Stomach (tissue), 9 donors: ENCODE data around the gene PLPP4. TPM values are rescaled to one million over a fixed set of nuclear protein-coding genes. Genes with fewer than 3 reads are reported as not detected.

Source experiments
- DNase-seq, 2 donors: peaks; one replicate each; pipeline versions ENCODE4 v3.0.0 to v3.0.0-alpha.2; 2013 to 2019
- H3K27ac ChIP-seq, 5 donors: fragments of 200-600 bp in 4 of 5; sonication (generic) in 4 of 5; one replicate each; pipeline ENCODE4 v1.5.1; 2013 to 2019; ENCODE audit warnings: mild to moderate bottlenecking in 1 of 5, moderate library complexity in 1 of 5
- H3K27me3 ChIP-seq, 3 donors: fragments of 200-600 bp; sonication (generic); one replicate each; pipeline ENCODE4 v1.5.1; 2017 to 2019; ENCODE audit warnings: mixed run types in 1 of 3
- H3K36me3 ChIP-seq, 4 donors: fragments of 200-600 bp; sonication (generic); 1 replicate in 3 of 4; 2 replicates in 1 of 4; pipeline ENCODE4 v1.5.1; 2016 to 2019
- H3K4me1 ChIP-seq, 4 donors: fragments of 200-600 bp; sonication (generic); one replicate each; pipeline ENCODE4 v1.5.1; 2016 to 2019
- H3K4me3 ChIP-seq, 4 donors: fragments of 200-600 bp; sonication (generic) in 3 of 4; one replicate each; pipeline ENCODE4 v1.5.1; 2016 to 2019; ENCODE audit warnings: mild to moderate bottlenecking in 1 of 4
- H3K9me3 ChIP-seq, 4 donors: fragments of 200-600 bp; sonication (generic); one replicate each; pipeline ENCODE4 v1.5.1; 2016 to 2019
- CTCF ChIP-seq, 7 experiments: fragments of 450-650 bp in 4 of 7; fragments of 200-600 bp in 3 of 7; sonication (generic) in 3 of 7; IDR thresholded peaks; one replicate each; pipeline ENCODE4 v1.5.1; 2016 to 2019; ENCODE audit warnings: antibody characterized with exemption in 7 of 7, control low read depth in 2 of 7, mild to moderate bottlenecking in 1 of 7
- EP300 ChIP-seq: sonication (generic); formaldehyde crosslinking; IDR thresholded peaks from one replicate; pipeline ENCODE4 v1.6.1; 2017; ENCODE audit warnings: antibody characterized with exemption
- POLR2A ChIP-seq, 4 donors: fragments of 450-650 bp; IDR thresholded peaks; one replicate each; pipeline ENCODE4 v1.6.1; 2016; ENCODE audit warnings: antibody characterized with exemption in 4 of 4, control low read depth in 2 of 4, mild to moderate bottlenecking in 1 of 4, moderate library complexity in 1 of 4
- POLR2AphosphoS5 ChIP-seq, 3 donors: sonication (generic); formaldehyde crosslinking; IDR thresholded peaks; one replicate each; pipeline ENCODE4 v1.6.1; 2016; ENCODE audit warnings: antibody characterized with exemption in 3 of 3
- WGBS, 5 donors: extraction: QIAGEN DNeasy Blood & Tissue Kit in 3 of 5; methylation state at CpG; one replicate each; pipeline versions ENCODE4 v1.1.5 to v1.1.7; 2013 to 2018; 5-methylcytosine and 5-hydroxymethylcytosine counted together
- intact Hi-C: fragments of 100-400 bp; cut with DNase I; formaldehyde crosslinking; loops from one replicate; pipeline ENCODE4 v1.15.1; 2023; ENCODE audit warnings: low total_unique reads
- polyA plus RNA-seq, 3 donors: library from polyadenylated mRNA; stranded (reverse); fragments of 200-250 nt; gene quantifications; one replicate each; pipeline ENCODE4 v1.2.3, GENCODE V29; 2013
- total RNA-seq, 5 donors: library from RNA; depleted of rRNA; stranded (reverse); fragments of >200 nt; gene quantifications; one replicate each; pipeline versions ENCODE4 v1.1.0 to v1.2.3, GENCODE V29; 2014 to 2016
- donor health status: healthy with polysubstance abuse.
- donor health status: Bipolar disorder and iron deficiency.
- donor health status: healthy.

The PLPP4 gene
- total and polyA plus RNA-seq, 8 donors = not detected

- Histone ChIP-seq H3K27me3 (peaks cover 0 to 12% (median 0%) of the 10 kb centered on the region in 3 donors), H3K4me3 (no peak overlapping the region), H3K27ac (no peak overlapping the region), H3K9me3 (no peaks in the 10 kb centered on the region), H3K36me3 (no peaks in the 10 kb centered on the region), H3K4me1 (peaks cover 0 to 5% (median 0%) of the 10 kb centered on the region in 4 donors)
- TF ChIP-seq EP300 (no peak), POLR2AphosphoS5 (IDR thresholded peaks at IDR 0.05) (no peak), POLR2A (IDR thresholded peaks at IDR 0.05) (no peak), CTCF (IDR thresholded peaks at IDR 0.05) (no peak)
- DNase-seq = no peak
- intact Hi-C loops = no loop called here
- WGBS, 5 donors = 73 to 83% (median 77%) methylated on average over 3 of the region's 3 CpGs
Measured at GRCh38 chr10:120506674-120507073, 49.6 kb downstream of the PLPP4 start.

- intact Hi-C loops = no loop called here
- peaks cover 0 to 12% (median 0%) of the 10 kb centered on the region in 3 donors for H3K27me3 ChIP-seq
- no peaks in the 10 kb centered on the region for H3K36me3 ChIP-seq
- DNase-seq = no peak
- H3K4me1 ChIP-seq = peaks cover 0 to 5% (median 0%) of the 10 kb centered on the region in 4 donors
- no peak overlapping the region for H3K27ac ChIP-seq
- H3K9me3 ChIP-seq = no peaks in the 10 kb centered on the region
- no peak overlapping the region for H3K4me3 ChIP-seq
- TF ChIP-seq POLR2AphosphoS5 (IDR thresholded peaks at IDR 0.05) = no peak
- no peak for TF ChIP-seq CTCF (IDR thresholded peaks at IDR 0.05)
- 65 to 93% (median 77%) methylated on average over 1 of the region's 1 CpG for WGBS, 5 donors
Measured at GRCh38 chr10:120507175-120507574, 50.1 kb downstream of the PLPP4 start.

DNA sequence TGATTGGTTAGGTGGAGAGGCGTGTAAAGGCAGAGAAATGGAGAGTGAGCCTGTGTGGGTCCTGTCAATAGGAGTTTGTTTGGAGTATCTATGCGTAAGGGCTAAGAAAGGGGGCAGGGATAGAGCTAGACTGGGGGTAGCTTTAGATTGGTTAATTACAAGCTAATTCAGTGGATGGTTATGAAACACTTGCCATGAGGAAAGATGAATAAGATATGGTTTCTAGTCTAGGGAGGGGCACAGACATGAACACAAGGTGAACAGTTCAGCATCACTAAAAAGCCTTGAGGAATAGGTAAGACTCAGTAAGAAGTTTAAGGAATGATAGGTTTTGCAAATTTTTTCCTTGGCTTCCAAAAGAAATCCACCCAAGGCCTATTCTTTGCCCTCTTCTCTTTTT is 50.6 kb downstream of the PLPP4 start:
- peaks cover 0 to 8% (median 0%) of the 10 kb centered on the region in 3 donors for H3K27me3 ChIP-seq
- WGBS, 5 donors = 58 to 70% (median 62%) methylated on average over 2 of the region's 2 CpGs
- no peak overlapping the region for H3K27ac ChIP-seq
- TF ChIP-seq POLR2AphosphoS5 (IDR thresholded peaks at IDR 0.05) (no peak), POLR2A (IDR thresholded peaks at IDR 0.05) (no peak), CTCF (IDR thresholded peaks at IDR 0.05) (no peak), EP300 (no peak)
- peaks cover 0 to 5% (median 0%) of the 10 kb centered on the region in 4 donors for H3K4me1 ChIP-seq
- DNase-seq = no peak
- no peaks in the 10 kb centered on the region for H3K36me3 ChIP-seq
- no peak overlapping the region for H3K4me3 ChIP-seq
- intact Hi-C loops = no loop called here
- H3K9me3 ChIP-seq = no peaks in the 10 kb centered on the region

DNA sequence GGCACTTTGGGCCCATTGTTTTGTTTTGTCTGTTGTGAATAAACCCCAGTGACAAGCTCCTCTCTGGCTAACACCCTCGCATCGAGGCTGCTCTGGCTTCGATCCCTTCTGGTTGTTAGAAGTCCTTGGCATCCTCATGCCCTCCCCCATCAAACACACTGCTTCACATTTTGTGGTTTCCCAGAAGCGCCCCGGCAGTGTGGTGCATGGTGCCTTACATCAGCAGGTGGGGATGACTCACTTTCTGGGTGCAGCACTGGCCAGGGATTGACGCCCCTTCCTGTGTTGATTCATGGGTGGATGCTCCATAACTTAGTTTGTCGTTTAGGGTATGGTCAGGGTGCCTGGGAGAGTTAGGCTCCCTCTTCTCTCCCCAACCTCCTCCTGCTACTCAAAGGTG is 51.4 kb downstream of the PLPP4 start:
- WGBS, 5 donors = 55 to 69% (median 61%) methylated on average over 7 of the region's 7 CpGs

More for the DNA sequence above, 51.4 kb downstream of the PLPP4 start:
- no peak overlapping the region for H3K27ac ChIP-seq
- no peak overlapping the region for H3K4me3 ChIP-seq
- DNase-seq = no peak
- peaks cover 0 to 5% (median 0%) of the 10 kb centered on the region in 4 donors for H3K4me1 ChIP-seq
- no peaks in the 10 kb centered on the region for H3K9me3 ChIP-seq
- intact Hi-C loops = no loop called here
- H3K36me3 ChIP-seq = no peaks in the 10 kb centered on the region
- H3K27me3 ChIP-seq = peaks cover 0 to under 1% (median 0%) of the 10 kb centered on the region in 3 donors
- TF ChIP-seq POLR2AphosphoS5 (IDR thresholded peaks at IDR 0.05) (no peak), CTCF (IDR thresholded peaks at IDR 0.05) (no peak), EP300 (no peak), POLR2A (IDR thresholded peaks at IDR 0.05) (no peak)
